Mesothelial cell of epicardium (in vitro differentiated cells): Measurements from ENCODE around the gene BAZ1B. TPM values are rescaled to one million over a fixed set of nuclear protein-coding genes. Genes with fewer than 3 reads are reported as not detected.
"Not testable (repeated sequence)": the region's sequence is repeated elsewhere in the genome, so short reads cannot be mapped to it uniquely, and the experiment has no call there.

Source experiments
- DNase-seq, 2 experiments: peaks; one replicate each; pipeline ENCODE4 v3.0.0; 2021; ENCODE audit warnings: low spot score in 2 of 2; ENCODE audit not compliant: unreplicated experiment in 2 of 2
- H3K27ac Mint-ChIP-seq: 2 replicates; pipeline ENCODE4 v1.8.0; 2021; ENCODE audit warnings: mixed read lengths
- H3K27me3 Mint-ChIP-seq: 2 replicates; pipeline ENCODE4 v1.8.0; 2021; ENCODE audit warnings: low read depth, mixed read lengths
- H3K36me3 Mint-ChIP-seq: 2 replicates; pipeline ENCODE4 v1.8.0; 2021; ENCODE audit warnings: mixed read lengths
- H3K4me1 Mint-ChIP-seq: 2 replicates; pipeline ENCODE4 v1.8.0; 2021; ENCODE audit warnings: mixed read lengths
- H3K4me3 Mint-ChIP-seq: 2 replicates; pipeline ENCODE4 v1.8.0; 2021; ENCODE audit warnings: mild to moderate bottlenecking, moderate library complexity, mixed read lengths
- H3K9me3 Mint-ChIP-seq: 2 replicates; pipeline ENCODE4 v1.8.0; 2021; ENCODE audit warnings: mixed read lengths
- total RNA-seq: library from RNA; stranded (reverse); gene quantifications from 3 replicates; pipeline ENCODE4 v1.2.1, GENCODE V29; 2021
- TF ChIP-seq, protein P1 (sequence below): fragments of 200-600 bp; sonication (generic); IDR thresholded peaks from one replicate; pipeline ENCODE4 v1.5.0; 2021; ENCODE audit warnings: antibody characterized with exemption; ENCODE audit not compliant: unreplicated experiment

BAZ1B gene
- total RNA-seq, 1 donor from 2014 or later = 77.8 TPM

GRCh38 chr7:73541722-73542121 is 19.6 kb upstream of the BAZ1B start:
- Mint-ChIP-seq H3K4me3 (no peak overlapping the region), H3K27me3 (no peaks in the 10 kb centered on the region), H3K9me3 (no peaks in the 10 kb centered on the region), H3K36me3 (peaks cover 28% of the 10 kb centered on the region), H3K4me1 (no peaks in the 10 kb centered on the region), H3K27ac (no peak overlapping the region)
- DNase-seq = no peak
- TF ChIP-seq, protein P1, sequence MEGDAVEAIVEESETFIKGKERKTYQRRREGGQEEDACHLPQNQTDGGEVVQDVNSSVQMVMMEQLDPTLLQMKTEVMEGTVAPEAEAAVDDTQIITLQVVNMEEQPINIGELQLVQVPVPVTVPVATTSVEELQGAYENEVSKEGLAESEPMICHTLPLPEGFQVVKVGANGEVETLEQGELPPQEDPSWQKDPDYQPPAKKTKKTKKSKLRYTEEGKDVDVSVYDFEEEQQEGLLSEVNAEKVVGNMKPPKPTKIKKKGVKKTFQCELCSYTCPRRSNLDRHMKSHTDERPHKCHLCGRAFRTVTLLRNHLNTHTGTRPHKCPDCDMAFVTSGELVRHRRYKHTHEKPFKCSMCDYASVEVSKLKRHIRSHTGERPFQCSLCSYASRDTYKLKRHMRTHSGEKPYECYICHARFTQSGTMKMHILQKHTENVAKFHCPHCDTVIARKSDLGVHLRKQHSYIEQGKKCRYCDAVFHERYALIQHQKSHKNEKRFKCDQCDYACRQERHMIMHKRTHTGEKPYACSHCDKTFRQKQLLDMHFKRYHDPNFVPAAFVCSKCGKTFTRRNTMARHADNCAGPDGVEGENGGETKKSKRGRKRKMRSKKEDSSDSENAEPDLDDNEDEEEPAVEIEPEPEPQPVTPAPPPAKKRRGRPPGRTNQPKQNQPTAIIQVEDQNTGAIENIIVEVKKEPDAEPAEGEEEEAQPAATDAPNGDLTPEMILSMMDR = no peak

GRCh38 chr7:73539709-73540108 is 17.6 kb upstream of the BAZ1B start:
- no peak for DNase-seq
- H3K27ac Mint-ChIP-seq = no peak overlapping the region
- H3K4me1 Mint-ChIP-seq = no peaks in the 10 kb centered on the region
- H3K4me3 Mint-ChIP-seq = no peak overlapping the region
- TF ChIP-seq, protein P1 = no peak
- H3K36me3 Mint-ChIP-seq = peaks cover 35% of the 10 kb centered on the region
- H3K9me3 Mint-ChIP-seq = no peaks in the 10 kb centered on the region
- H3K27me3 Mint-ChIP-seq = no peaks in the 10 kb centered on the region

DNA sequence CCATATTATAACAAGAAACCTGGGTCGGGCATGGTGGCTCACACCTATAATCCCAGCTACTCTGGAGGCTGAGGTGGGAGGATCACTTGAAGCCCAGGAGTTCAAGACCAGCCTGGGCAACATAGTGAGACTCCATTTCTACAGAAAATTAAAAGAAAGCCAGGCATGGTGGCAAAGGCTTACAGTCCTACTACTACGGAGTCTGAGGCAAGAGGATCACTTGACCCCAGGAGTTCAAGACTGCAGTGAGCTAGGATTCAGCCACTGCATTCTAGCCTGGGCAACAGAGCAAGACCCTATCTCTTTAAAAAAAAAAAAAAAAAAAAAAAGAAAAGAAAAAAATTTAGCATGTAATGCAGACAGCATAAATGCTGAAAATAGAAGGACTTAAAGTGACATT is 16.4 kb upstream of the BAZ1B start:
- H3K9me3 Mint-ChIP-seq, H3K27ac Mint-ChIP-seq, H3K4me3 Mint-ChIP-seq, DNase-seq, H3K27me3 Mint-ChIP-seq, H3K4me1 Mint-ChIP-seq: not testable (repeated sequence)
- peaks cover 35% of the 10 kb centered on the region for H3K36me3 Mint-ChIP-seq

DNA sequence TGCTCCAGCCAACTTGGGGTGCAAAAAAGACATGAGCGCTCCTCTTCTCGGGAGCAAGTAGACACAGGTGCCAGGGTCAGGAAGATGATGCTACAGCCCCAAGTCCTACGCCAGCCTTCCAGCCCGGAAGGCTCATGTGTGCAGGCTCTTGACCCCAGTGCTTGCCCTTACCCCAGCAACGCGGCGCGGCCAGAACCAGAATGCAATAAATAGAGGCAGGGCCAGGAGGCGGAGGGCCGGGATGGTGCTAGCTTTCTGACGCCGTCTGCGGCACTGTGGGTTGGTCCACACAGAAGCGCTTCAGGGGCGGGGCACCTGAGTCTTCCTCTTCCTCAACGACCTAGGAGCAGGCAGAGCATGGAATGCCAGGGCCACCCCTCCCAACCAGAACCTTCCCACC is 15.0 kb upstream of the BAZ1B start:
- TF ChIP-seq, protein P1 = no peak
- H3K4me1 Mint-ChIP-seq = no peaks in the 10 kb centered on the region
- H3K4me3 Mint-ChIP-seq = no peak overlapping the region
- H3K36me3 Mint-ChIP-seq = peaks cover 34% of the 10 kb centered on the region
- no peak overlapping the region for H3K27ac Mint-ChIP-seq
- no peak for DNase-seq
- no peaks in the 10 kb centered on the region for H3K27me3 Mint-ChIP-seq
- no peaks in the 10 kb centered on the region for H3K9me3 Mint-ChIP-seq

GRCh38 chr7:73536479-73536878 is 14.4 kb upstream of the BAZ1B start:
- peaks cover 30% of the 10 kb centered on the region for H3K36me3 Mint-ChIP-seq
- H3K4me3 Mint-ChIP-seq = no peak overlapping the region
- no peak overlapping the region for H3K27ac Mint-ChIP-seq
- TF ChIP-seq, protein P1 = no peak
- H3K4me1 Mint-ChIP-seq = no peaks in the 10 kb centered on the region
- no peaks in the 10 kb centered on the region for H3K9me3 Mint-ChIP-seq
- no peaks in the 10 kb centered on the region for H3K27me3 Mint-ChIP-seq
- DNase-seq = no peak

DNA sequence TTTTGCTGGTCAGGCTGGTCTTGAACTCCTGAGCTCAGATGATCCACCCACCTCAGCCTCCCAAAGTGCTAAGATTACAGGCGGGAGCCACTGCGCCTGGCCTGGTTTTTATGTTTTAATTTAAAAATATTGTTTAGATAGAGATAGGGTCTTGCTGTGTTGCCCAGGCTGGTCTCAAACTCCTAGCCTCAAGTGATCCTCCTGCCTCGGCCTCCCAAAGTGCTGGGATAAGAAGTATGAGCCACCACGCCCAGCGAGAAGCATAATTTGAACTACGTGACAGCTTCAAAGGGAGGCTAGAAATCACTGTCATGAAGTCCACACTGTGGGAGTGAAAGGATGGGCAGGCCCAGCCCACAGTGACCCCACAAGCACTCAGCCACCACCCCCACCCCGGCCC is 13.8 kb upstream of the BAZ1B start:
- H3K9me3 Mint-ChIP-seq, H3K4me3 Mint-ChIP-seq, H3K27me3 Mint-ChIP-seq, H3K27ac Mint-ChIP-seq, DNase-seq, H3K4me1 Mint-ChIP-seq: not testable (repeated sequence)
- H3K36me3 Mint-ChIP-seq = peaks cover 27% of the 10 kb centered on the region

DNA sequence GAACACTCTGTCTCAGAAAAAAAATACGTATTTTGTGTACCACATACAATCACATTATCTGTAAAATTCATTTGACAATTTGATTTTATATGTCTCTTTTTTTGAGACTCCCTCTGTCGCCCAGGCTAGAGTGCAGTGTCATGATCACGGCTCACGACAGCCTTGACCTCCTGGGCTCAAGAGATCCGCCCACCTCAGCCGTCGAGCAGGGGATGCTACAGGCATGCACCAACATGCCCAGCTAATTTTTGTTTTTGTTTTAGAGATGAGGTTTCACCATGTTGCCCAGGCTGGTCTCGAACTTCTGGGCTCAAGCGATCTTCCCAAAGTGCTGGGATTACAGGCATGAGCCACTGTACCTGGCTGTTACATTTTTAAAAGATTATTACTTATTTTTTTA is 11.6 kb upstream of the BAZ1B start:
- no peak overlapping the region for H3K27ac Mint-ChIP-seq
- H3K4me3 Mint-ChIP-seq = no peak overlapping the region
- peaks cover 25% of the 10 kb centered on the region for H3K36me3 Mint-ChIP-seq
- TF ChIP-seq, protein P1 = no peak
- DNase-seq = no peak
- no peaks in the 10 kb centered on the region for H3K4me1 Mint-ChIP-seq
- no peaks in the 10 kb centered on the region for H3K27me3 Mint-ChIP-seq
- no peaks in the 10 kb centered on the region for H3K9me3 Mint-ChIP-seq
